ENCODE results near the gene ITPRIP. TPM values are rescaled to one million over a fixed set of nuclear protein-coding genes. Genes with fewer than 3 reads are reported as not detected.
A peak's percentile ranks its signal among the peaks of the same experiment; 100 is the strongest.

The ITPRIP gene
- total and polyA plus RNA-seq, 10 donors = 7.2 to 37.8 (median 28.2) TPM

DNA sequence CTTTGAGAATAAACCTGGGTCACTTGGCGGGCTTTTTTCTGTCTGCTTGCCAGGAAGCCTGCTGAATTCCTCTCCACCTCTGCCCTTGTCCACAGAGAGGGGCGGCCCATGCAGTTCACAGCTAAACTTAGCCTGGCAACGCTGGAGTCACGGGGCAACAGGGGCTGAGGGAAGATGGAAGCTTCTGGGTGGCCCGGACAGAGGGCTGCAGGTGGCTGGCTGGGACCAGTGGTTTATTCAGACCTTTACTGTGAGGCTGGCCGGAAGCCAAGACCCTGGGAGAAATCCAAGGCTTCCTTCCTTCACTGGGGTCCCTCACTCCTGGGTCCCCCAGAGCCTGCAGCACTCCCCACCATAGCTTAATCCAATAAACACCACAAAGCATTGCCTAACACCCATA lies 17.0 kb downstream of the ITPRIP start:
- no peaks in the 10 kb centered on the region for H3K9me3 ChIP-seq
- peaks cover 0 to 34% (median under 1%) of the 10 kb centered on the region in 6 donors for H3K36me3 ChIP-seq
- peak; percentile 74 for DNase-seq
- peaks cover 75 to 100% (median 93%) of the 10 kb centered on the region in 6 donors for H3K4me1 ChIP-seq
- TF ChIP-seq POLR2AphosphoS5 (IDR thresholded peaks at IDR 0.05) (no peak), POLR2A (IDR thresholded peaks at IDR 0.05) (no peak)
- TF ChIP-seq, protein P1, sequence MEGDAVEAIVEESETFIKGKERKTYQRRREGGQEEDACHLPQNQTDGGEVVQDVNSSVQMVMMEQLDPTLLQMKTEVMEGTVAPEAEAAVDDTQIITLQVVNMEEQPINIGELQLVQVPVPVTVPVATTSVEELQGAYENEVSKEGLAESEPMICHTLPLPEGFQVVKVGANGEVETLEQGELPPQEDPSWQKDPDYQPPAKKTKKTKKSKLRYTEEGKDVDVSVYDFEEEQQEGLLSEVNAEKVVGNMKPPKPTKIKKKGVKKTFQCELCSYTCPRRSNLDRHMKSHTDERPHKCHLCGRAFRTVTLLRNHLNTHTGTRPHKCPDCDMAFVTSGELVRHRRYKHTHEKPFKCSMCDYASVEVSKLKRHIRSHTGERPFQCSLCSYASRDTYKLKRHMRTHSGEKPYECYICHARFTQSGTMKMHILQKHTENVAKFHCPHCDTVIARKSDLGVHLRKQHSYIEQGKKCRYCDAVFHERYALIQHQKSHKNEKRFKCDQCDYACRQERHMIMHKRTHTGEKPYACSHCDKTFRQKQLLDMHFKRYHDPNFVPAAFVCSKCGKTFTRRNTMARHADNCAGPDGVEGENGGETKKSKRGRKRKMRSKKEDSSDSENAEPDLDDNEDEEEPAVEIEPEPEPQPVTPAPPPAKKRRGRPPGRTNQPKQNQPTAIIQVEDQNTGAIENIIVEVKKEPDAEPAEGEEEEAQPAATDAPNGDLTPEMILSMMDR (IDR thresholded peaks at IDR 0.05 in 8 of 11, conservative IDR thresholded peaks at IDR 0.05 in 3 of 11) = no peak
- peak overlapping the region in 6 of 8 donors; percentile 79 to 100 (median 94) for H3K27ac ChIP-seq
- 64 to 81% (median 68%) methylated on average over 6 of the region's 6 CpGs for WGBS, 5 donors
- no peak overlapping the region for H3K4me3 ChIP-seq
- intact Hi-C loops (cut with DNase I; ENCODE audit: low total_unique reads) = no loop called here
- H3K27me3 ChIP-seq (replicated peaks in 1 of 7) = no peaks in the 10 kb centered on the region

GRCh38 chr10:104318810-104319741 lies 19.2 kb downstream of the ITPRIP start:
- peak overlapping the region in 6 of 8 donors; percentile 22 to 100 (median 60) for H3K27ac ChIP-seq

DNA sequence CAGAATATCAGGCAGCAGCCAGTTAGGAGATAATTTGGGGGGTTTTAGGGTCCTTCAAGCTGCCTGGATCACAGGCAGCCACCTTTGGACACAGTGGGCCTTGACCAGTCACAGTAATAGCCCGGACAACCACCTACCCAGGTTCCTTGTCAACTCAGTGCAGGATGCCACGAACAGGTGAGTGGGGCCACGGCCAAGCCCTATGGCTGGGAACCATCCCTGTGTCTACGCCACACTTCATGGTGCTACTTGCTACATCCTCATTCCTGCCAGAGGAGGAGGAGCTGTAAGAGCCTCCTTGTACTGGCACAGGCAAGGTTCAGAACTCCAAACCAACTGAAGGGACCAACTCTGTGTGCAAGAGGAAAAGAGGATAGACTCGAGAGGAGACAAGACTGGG lies 19.9 kb downstream of the ITPRIP start:
- H3K4me3 ChIP-seq = no peak overlapping the region
- intact Hi-C loops (cut with DNase I; ENCODE audit: low total_unique reads) = no loop called here
- peaks cover 46 to 91% (median 64%) of the 10 kb centered on the region in 6 donors for H3K4me1 ChIP-seq
- peaks cover 5 to 56% (median 29%) of the 10 kb centered on the region in 6 donors for H3K36me3 ChIP-seq
- WGBS, 5 donors = 85 to 98% (median 93%) methylated on average over 5 of the region's 5 CpGs
- peak overlapping the region in 4 of 8 donors; percentile 48 to 100 (median 86) for H3K27ac ChIP-seq
- no peaks in the 10 kb centered on the region for H3K9me3 ChIP-seq
- peak; percentile 56 for DNase-seq
- H3K27me3 ChIP-seq (replicated peaks in 1 of 7) = no peaks in the 10 kb centered on the region
- TF ChIP-seq POLR2AphosphoS5 (IDR thresholded peaks at IDR 0.05) (no peak), POLR2A (IDR thresholded peaks at IDR 0.05) (no peak)
- TF ChIP-seq, protein P1 (IDR thresholded peaks at IDR 0.05 in 8 of 11, conservative IDR thresholded peaks at IDR 0.05 in 3 of 11) = no peak

More at GRCh38 chr10:104318810-104319741, 19.2 kb downstream of the ITPRIP start:
- Histone ChIP-seq H3K9me3 (no peaks in the 10 kb centered on the region), H3K36me3 (peaks cover 5 to 48% (median 22%) of the 10 kb centered on the region in 6 donors), H3K27me3 (replicated peaks in 1 of 7) (no peaks in the 10 kb centered on the region), H3K4me1 (peaks cover 54 to 91% (median 72%) of the 10 kb centered on the region in 6 donors), H3K4me3 (peak overlapping the region in 1 of 8 donors; percentile 18)
- intact Hi-C loops (cut with DNase I; ENCODE audit: low total_unique reads) = no loop called here
- WGBS, 5 donors = 62 to 69% (median 68%) methylated on average over 19 of the region's 19 CpGs
- TF ChIP-seq POLR2A (IDR thresholded peaks at IDR 0.05) (no peak), POLR2AphosphoS5 (IDR thresholded peaks at IDR 0.05) (peak in 2 of 3 donors; percentile 39 to 42)
- TF ChIP-seq, protein P1 (IDR thresholded peaks at IDR 0.05 in 8 of 11, conservative IDR thresholded peaks at IDR 0.05 in 3 of 11) = no peak
- peak; percentile 79 for DNase-seq

Data from spleen (tissue), 11 donors.